ENCODE results near the gene INF2. TPM values are rescaled to one million over a fixed set of nuclear protein-coding genes. Genes with fewer than 3 reads are reported as not detected.

The INF2 gene
- total RNA-seq, 1 donor from 2014 or later = 130 TPM

DNA sequence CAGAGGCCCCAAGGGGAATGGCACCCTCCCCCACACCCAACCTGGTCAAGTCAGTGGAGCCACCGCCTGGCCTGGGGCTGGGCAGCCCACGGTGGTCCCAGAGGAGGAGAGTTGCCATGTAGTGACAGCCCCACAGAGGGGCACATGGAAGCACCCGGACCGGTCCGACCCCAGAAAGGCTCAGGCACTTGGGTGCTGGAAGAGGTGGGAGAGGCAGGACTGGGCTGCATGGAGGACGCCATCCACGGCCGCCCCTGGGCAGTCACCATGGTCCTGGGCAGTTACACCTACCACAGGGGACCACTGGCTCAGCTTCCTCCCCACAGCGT, 46.9 kb upstream of the INF2 start:
- Mint-ChIP-seq H3K27me3 (ENCODE audit: unreplicated experiment) (peaks cover 30% of the 10 kb centered on the region), H3K27ac (ENCODE audit: unreplicated experiment) (no peak overlapping the region), H3K4me1 (ENCODE audit: unreplicated experiment) (peaks cover 5% of the 10 kb centered on the region), H3K36me3 (ENCODE audit: unreplicated experiment) (peaks cover 3% of the 10 kb centered on the region), H3K4me3 (ENCODE audit: unreplicated experiment) (no peak overlapping the region), H3K9me3 (ENCODE audit: unreplicated experiment) (no peaks in the 10 kb centered on the region)
- no peak for DNase-seq (ENCODE audit: extremely low spot score, unreplicated experiment)
- no peak for TF ChIP-seq CTCF (IDR thresholded peaks at IDR 0.05)

DNA sequence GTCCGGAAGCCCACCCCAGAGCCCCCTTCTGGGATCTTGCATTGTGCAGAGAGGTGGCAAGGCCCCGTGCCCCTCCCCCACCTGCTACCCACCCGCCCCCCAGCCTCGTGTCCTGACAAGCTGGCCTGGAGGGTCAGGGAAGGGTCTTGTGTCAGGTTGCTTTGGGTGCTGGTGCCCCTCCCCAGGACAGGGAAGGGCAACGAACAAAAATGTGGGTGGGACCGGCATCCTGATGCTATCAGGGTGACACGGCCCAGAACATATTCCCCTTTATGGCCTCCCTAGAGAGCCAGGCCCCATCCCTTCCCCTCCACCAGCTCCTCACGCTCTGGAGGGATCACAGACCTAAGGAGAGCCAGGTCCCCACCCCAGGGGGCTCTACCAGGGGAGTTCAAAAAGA, 46.1 kb upstream of the INF2 start:
- no peak overlapping the region for H3K4me3 Mint-ChIP-seq (ENCODE audit: unreplicated experiment)
- no peak overlapping the region for H3K27ac Mint-ChIP-seq (ENCODE audit: unreplicated experiment)

DNA sequence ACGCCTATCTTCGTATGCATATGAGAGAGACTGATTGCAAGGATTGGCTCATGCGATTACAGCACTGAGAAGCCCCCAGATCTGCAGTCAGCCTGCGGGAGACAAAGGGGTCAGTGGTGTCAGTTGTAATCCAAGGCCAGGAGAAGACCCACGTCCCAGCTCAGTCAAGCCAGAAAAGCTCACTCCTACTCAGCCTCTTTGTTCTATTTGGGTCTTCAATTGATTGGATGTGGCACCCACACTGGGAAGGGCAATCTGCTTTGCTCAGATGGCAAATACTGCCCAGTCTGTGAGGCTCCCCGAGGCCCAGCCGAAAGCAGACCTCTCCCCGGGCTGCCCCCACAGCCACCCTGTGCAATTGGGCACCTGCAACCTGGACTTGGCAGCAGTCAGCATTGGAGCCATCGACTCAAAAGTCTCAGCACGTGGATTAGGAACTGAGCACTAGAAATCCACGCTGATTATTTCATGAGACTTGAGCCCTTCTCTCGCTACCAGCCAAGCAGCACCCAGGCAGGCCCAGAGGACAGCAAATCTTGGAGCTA, 45.3 kb upstream of the INF2 start:
- peaks cover 17% of the 10 kb centered on the region for H3K27me3 Mint-ChIP-seq (ENCODE audit: unreplicated experiment)
- no peak overlapping the region for H3K27ac Mint-ChIP-seq (ENCODE audit: unreplicated experiment)
- H3K36me3 Mint-ChIP-seq (ENCODE audit: unreplicated experiment) = peaks cover 3% of the 10 kb centered on the region
- H3K9me3 Mint-ChIP-seq (ENCODE audit: unreplicated experiment) = no peaks in the 10 kb centered on the region
- peaks cover 5% of the 10 kb centered on the region for H3K4me1 Mint-ChIP-seq (ENCODE audit: unreplicated experiment)
- no peak for TF ChIP-seq CTCF (IDR thresholded peaks at IDR 0.05)
- DNase-seq (ENCODE audit: extremely low spot score, unreplicated experiment) = no peak
- no peak overlapping the region for H3K4me3 Mint-ChIP-seq (ENCODE audit: unreplicated experiment)

More for the DNA sequence above, 46.1 kb upstream of the INF2 start:
- H3K27me3 Mint-ChIP-seq (ENCODE audit: unreplicated experiment) = peaks cover 22% of the 10 kb centered on the region
- no peaks in the 10 kb centered on the region for H3K9me3 Mint-ChIP-seq (ENCODE audit: unreplicated experiment)
- TF ChIP-seq CTCF (IDR thresholded peaks at IDR 0.05) = no peak
- peaks cover 5% of the 10 kb centered on the region for H3K4me1 Mint-ChIP-seq (ENCODE audit: unreplicated experiment)
- no peak for DNase-seq (ENCODE audit: extremely low spot score, unreplicated experiment)
- H3K36me3 Mint-ChIP-seq (ENCODE audit: unreplicated experiment) = peaks cover 3% of the 10 kb centered on the region

DNA sequence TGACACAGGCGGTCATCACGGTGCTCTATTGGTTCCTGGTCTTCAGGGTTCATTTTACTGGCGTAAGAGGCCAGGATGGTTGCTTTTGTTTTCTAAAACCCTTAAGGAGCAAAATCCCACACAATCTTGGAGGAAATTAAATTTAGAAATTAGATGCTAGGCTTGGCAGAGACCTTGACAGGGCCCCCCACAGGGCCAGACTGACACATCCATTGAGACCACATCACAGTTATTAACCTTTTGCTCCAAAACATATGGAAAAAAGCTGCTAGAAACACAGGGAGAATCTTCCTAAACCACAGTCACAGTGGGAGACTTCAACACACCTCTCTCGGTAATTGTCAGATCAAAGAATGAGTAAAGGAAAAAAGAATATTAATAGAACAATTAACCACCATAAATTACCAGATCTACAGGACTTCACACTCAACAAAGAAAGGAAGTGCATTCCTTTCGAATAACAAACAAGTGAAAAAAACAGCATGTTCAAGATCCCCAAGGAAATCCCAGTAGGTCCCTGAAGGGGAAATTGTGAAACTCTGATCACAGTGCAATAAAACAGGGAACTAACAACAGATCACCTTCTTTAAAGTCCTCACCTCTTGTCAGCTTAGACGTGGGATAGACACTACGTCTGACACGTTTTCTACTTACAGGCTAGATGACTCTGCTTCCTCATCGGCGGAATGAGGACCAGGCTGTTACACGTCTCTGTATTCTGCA, 44.6 kb upstream of the INF2 start:
- H3K36me3 Mint-ChIP-seq (ENCODE audit: unreplicated experiment) = peaks cover 3% of the 10 kb centered on the region
- no peaks in the 10 kb centered on the region for H3K9me3 Mint-ChIP-seq (ENCODE audit: unreplicated experiment)
- peaks cover 21% of the 10 kb centered on the region for H3K27me3 Mint-ChIP-seq (ENCODE audit: unreplicated experiment)
- TF ChIP-seq CTCF (IDR thresholded peaks at IDR 0.05) = no peak
- H3K4me1 Mint-ChIP-seq (ENCODE audit: unreplicated experiment) = peaks cover 7% of the 10 kb centered on the region
- no peak overlapping the region for H3K27ac Mint-ChIP-seq (ENCODE audit: unreplicated experiment)
- H3K4me3 Mint-ChIP-seq (ENCODE audit: unreplicated experiment) = no peak overlapping the region
- no peak for DNase-seq (ENCODE audit: extremely low spot score, unreplicated experiment)

- no peak overlapping the region for H3K27ac Mint-ChIP-seq (ENCODE audit: unreplicated experiment)
- H3K36me3 Mint-ChIP-seq (ENCODE audit: unreplicated experiment) = peaks cover 3% of the 10 kb centered on the region
- H3K27me3 Mint-ChIP-seq (ENCODE audit: unreplicated experiment) = peaks cover 21% of the 10 kb centered on the region
- no peaks in the 10 kb centered on the region for H3K9me3 Mint-ChIP-seq (ENCODE audit: unreplicated experiment)
- no peak for DNase-seq (ENCODE audit: extremely low spot score, unreplicated experiment)
- peaks cover 7% of the 10 kb centered on the region for H3K4me1 Mint-ChIP-seq (ENCODE audit: unreplicated experiment)
- TF ChIP-seq CTCF (IDR thresholded peaks at IDR 0.05) = no peak
- no peak overlapping the region for H3K4me3 Mint-ChIP-seq (ENCODE audit: unreplicated experiment)
Observed at GRCh38 chr14:104647467-104648043, 41.9 kb upstream of the INF2 start.

All from osteocyte (in vitro differentiated cells).